ENCODE measurements around the gene SEMA4D. TPM values are rescaled to one million over a fixed set of nuclear protein-coding genes. Genes with fewer than 3 reads are reported as not detected.

SEMA4D gene
- total RNA-seq, 1 experiment from 2014 or later, result 48.4 TPM

DNA sequence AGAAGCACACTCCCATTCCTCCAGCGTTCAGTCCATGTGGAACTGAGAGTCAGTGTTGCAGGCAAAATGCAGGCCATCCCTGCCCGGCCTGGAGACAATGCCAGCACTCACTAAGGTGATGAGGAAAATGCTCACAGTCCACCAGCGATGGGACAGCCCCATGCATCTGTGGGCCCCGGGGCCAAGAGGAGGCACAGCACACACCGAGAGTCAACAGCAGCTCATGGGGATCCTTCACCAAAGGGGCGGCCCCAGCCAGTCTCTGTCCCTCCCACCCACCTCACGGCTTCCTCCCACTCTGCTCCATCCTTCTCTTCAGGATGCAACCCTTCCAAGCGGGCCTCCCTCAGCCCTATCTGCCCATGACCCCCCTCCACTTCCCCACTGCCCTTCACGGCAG lies 6.2 kb downstream of the SEMA4D start:
- no peak overlapping the region for H3K27ac ChIP-seq
- no peak overlapping the region for H3K4me3 ChIP-seq
- ChIA-PET POLR2A (ENCODE audit: unreplicated experiment) (no interaction called here), CTCF (no interaction called here)
- TF ChIP-seq EZH2 (IDR thresholded peaks at IDR 0.05; ENCODE audit: low read depth), result no peak
- TF ChIP-seq, protein P1, sequence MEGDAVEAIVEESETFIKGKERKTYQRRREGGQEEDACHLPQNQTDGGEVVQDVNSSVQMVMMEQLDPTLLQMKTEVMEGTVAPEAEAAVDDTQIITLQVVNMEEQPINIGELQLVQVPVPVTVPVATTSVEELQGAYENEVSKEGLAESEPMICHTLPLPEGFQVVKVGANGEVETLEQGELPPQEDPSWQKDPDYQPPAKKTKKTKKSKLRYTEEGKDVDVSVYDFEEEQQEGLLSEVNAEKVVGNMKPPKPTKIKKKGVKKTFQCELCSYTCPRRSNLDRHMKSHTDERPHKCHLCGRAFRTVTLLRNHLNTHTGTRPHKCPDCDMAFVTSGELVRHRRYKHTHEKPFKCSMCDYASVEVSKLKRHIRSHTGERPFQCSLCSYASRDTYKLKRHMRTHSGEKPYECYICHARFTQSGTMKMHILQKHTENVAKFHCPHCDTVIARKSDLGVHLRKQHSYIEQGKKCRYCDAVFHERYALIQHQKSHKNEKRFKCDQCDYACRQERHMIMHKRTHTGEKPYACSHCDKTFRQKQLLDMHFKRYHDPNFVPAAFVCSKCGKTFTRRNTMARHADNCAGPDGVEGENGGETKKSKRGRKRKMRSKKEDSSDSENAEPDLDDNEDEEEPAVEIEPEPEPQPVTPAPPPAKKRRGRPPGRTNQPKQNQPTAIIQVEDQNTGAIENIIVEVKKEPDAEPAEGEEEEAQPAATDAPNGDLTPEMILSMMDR (conservative IDR thresholded peaks at IDR 0.05), result no peak
- H4K20me1 ChIP-seq (ENCODE audit: insufficient read depth), result peaks cover 6% of the 10 kb centered on the region; the same call in 1 of the 2 replicates
- no peaks in the 10 kb centered on the region for H3K36me3 ChIP-seq (ENCODE audit: low read depth)
- H3F3A ChIP-seq (ENCODE audit: insufficient read depth, low read depth), result no peaks in the 10 kb centered on the region
- peaks cover 25% of the 10 kb centered on the region for H3K79me2 ChIP-seq (ENCODE audit: low read depth)
- no peaks in the 10 kb centered on the region for H3K9me2 ChIP-seq (ENCODE audit: insufficient read depth)
- no peak for DNase-seq
- intact Hi-C loops (cut with micrococcal nuclease; ENCODE audit: unreplicated experiment), result no loop called here
- no peak overlapping the region for H2AFZ ChIP-seq
- H3K4me2 ChIP-seq, result no peak overlapping the region
- no TSS peak for BruUV-seq (replicated peaks)
- 0 out of 2 replicates have a peak, but pooled peaks cover 2% of the 10 kb centered on the region for H3K4me1 ChIP-seq (replicated peaks; ENCODE audit: insufficient read depth)
- no peaks in the 10 kb centered on the region for H3K9me3 ChIP-seq (ENCODE audit: insufficient read depth, low read depth)
- no peaks in the 10 kb centered on the region for H3K27me3 ChIP-seq (ENCODE audit: insufficient read depth, low read depth)

DNA sequence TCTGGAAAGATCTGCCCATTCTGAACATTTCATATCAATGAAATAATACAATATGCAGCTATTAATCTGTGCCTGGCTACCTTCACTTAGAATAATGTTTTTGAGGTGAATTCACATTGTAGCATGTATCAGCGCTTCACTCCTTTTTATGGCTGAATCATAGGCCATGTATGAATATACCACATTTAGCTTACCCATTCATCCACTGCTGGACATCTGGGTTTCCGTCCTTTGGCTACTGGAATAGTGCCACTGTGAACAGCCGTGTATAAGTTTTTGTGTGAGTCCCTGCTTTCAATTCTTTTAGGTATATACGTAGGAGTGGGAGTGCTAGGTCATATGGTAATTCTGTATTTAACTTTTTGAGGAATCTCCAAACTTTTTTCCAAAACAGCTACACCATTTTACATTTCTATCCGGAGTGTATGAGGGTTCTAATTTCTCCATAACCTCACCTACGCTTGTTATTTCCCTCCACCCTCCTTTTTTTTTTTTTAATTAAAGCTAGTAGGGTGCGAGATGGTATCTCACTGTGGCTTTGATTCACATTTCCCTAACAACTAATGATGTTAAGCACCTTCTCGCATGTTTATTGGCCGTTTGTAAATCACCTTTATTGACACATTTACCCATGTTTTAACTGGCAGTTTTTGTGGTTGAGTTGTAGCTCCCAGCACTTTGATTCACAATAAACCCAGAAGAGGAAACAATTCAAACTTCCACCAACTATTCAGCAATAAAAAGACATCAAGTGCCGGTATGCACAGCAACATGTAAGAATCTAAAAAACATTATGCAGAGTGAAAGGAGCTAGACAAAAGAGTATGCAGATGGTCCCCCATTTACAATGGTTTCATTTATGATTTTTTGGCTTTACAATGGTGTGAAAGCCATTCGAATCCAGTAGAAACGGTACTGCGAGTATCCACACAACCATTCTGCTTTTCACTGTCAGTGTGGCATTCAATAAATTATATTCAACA lies 8.1 kb downstream of the SEMA4D start:
- H2AFZ ChIP-seq, result no peak overlapping the region
- no peak for DNase-seq
- no peaks in the 10 kb centered on the region for H3K9me2 ChIP-seq (ENCODE audit: insufficient read depth)
- intact Hi-C loops (cut with micrococcal nuclease; ENCODE audit: unreplicated experiment), result no loop called here
- POLR2A ChIA-PET (ENCODE audit: unreplicated experiment), result no interaction called here
- H3K27ac ChIP-seq, result no peak overlapping the region
- TF ChIP-seq, protein P1 (conservative IDR thresholded peaks at IDR 0.05), result no peak
- TF ChIP-seq EZH2 (IDR thresholded peaks at IDR 0.05; ENCODE audit: low read depth), result no peak
- H4K20me1 ChIP-seq (ENCODE audit: insufficient read depth), result 0 out of 2 replicates have a peak, but pooled peaks cover 5% of the 10 kb centered on the region
- no peaks in the 10 kb centered on the region for H3K4me1 ChIP-seq (replicated peaks; ENCODE audit: insufficient read depth)
- no peaks in the 10 kb centered on the region for H3K9me3 ChIP-seq (ENCODE audit: insufficient read depth, low read depth)
- H3K79me2 ChIP-seq (ENCODE audit: low read depth), result peaks cover 13% of the 10 kb centered on the region
- H3K36me3 ChIP-seq (ENCODE audit: low read depth), result no peaks in the 10 kb centered on the region
- no peaks in the 10 kb centered on the region for H3K27me3 ChIP-seq (ENCODE audit: insufficient read depth, low read depth)
- no peak overlapping the region for H3K4me3 ChIP-seq
- no TSS peak for BruUV-seq (replicated peaks)
- H3K4me2 ChIP-seq, result no peak overlapping the region
- H3F3A ChIP-seq (ENCODE audit: insufficient read depth, low read depth), result no peaks in the 10 kb centered on the region
- CTCF ChIA-PET, result interaction anchor here (0.6 kb wide), 1 partner anchor 58 kb away, joined by 7 read pairs; no protein-coding TSS in a partner anchor

DNA sequence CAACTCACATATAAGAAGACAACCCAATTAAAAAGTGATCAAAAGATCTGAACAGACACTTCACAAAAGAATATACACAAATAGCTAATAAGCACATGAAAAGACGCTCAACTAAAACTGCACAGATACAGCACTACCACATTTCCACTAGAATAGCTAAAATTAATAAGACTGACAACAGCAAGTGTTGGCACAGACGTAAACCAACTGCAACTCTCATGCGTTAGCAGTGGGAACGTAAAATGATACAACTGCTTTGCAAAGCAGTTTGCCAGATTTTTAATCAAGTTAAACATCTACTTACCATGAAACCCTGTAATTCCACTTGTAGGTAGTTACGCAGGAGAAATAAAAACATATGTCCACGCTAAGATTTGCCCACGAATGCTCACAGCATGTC lies 9.0 kb downstream of the SEMA4D start:
- H3K27ac ChIP-seq, result no peak overlapping the region
- ChIA-PET POLR2A (ENCODE audit: unreplicated experiment) (interaction anchor here (0.6 kb wide), 1 partner anchor 210 kb away, joined by 14 read pairs; no protein-coding TSS in a partner anchor), CTCF (interaction anchor here (0.7 kb wide), 1 partner anchor 60 kb away, joined by 3 read pairs; no protein-coding TSS in a partner anchor)
- intact Hi-C loops (cut with micrococcal nuclease; ENCODE audit: unreplicated experiment), result no loop called here
- no peaks in the 10 kb centered on the region for H3K36me3 ChIP-seq (ENCODE audit: low read depth)
- H3K27me3 ChIP-seq (ENCODE audit: insufficient read depth, low read depth), result no peaks in the 10 kb centered on the region
- no peak overlapping the region for H3K4me2 ChIP-seq
- H3K4me1 ChIP-seq (replicated peaks; ENCODE audit: insufficient read depth), result no peaks in the 10 kb centered on the region
- no peaks in the 10 kb centered on the region for H4K20me1 ChIP-seq (ENCODE audit: insufficient read depth)
- H2AFZ ChIP-seq, result no peak overlapping the region
- H3K79me2 ChIP-seq (ENCODE audit: low read depth), result 0 out of 2 replicates have a peak, but pooled peaks cover 6% of the 10 kb centered on the region
- no peaks in the 10 kb centered on the region for H3K9me2 ChIP-seq (ENCODE audit: insufficient read depth)
- H3F3A ChIP-seq (ENCODE audit: insufficient read depth, low read depth), result no peaks in the 10 kb centered on the region
- no peak for DNase-seq
- TF ChIP-seq EZH2 (IDR thresholded peaks at IDR 0.05; ENCODE audit: low read depth), result no peak
- TF ChIP-seq, protein P1 (conservative IDR thresholded peaks at IDR 0.05), result no peak
- no TSS peak for BruUV-seq (replicated peaks)
- H3K9me3 ChIP-seq (ENCODE audit: insufficient read depth, low read depth), result no peaks in the 10 kb centered on the region
- H3K4me3 ChIP-seq, result no peak overlapping the region

Measured in PC-9 (cell line).